GM23338 (cell line): ENCODE measurements around the gene OGG1. TPM values are rescaled to one million over a fixed set of nuclear protein-coding genes. Genes with fewer than 3 reads are reported as not detected.

Experiments used
- ATAC-seq: fragments of 200-7000 bp; cut with Tn5 transposase; 3 replicates; pipeline ENCODE4 v1.9.1; 2020
- DNase-seq: peaks from one replicate; pipeline ENCODE4 v3.0.0-alpha.2; 2015; ENCODE audit warnings: low spot score
- H2AFZ ChIP-seq: fragments of 200-600 bp; sonication (generic); 2 replicates; pipeline ENCODE4 v1.8.0; 2016; ENCODE audit warnings: antibody characterized with exemption, mild to moderate bottlenecking, moderate library complexity
- H3F3A ChIP-seq: fragments of 200-600 bp; sonication (generic); replicated peaks from 2 replicates; pipeline ENCODE4 v1.8.0; 2017; ENCODE audit warnings: antibody characterized with exemption, mixed run types, low read depth
- H3K27ac ChIP-seq: fragments of 200-600 bp; sonication (generic); 2 replicates; pipeline ENCODE4 v1.6.1; 2016; ENCODE audit warnings: low read depth
- H3K27me3 ChIP-seq: fragments of 200-600 bp; sonication (generic); 2 replicates; pipeline ENCODE4 v1.8.0; 2016; ENCODE audit warnings: mild to moderate bottlenecking, mixed run types, moderate library complexity; ENCODE audit not compliant: insufficient read depth
- H3K36me3 ChIP-seq: fragments of 200-600 bp; sonication (generic); 2 replicates; pipeline ENCODE4 v1.8.0; 2016; ENCODE audit warnings: mild to moderate bottlenecking; ENCODE audit not compliant: insufficient read depth
- H3K4me1 ChIP-seq: fragments of 200-600 bp; sonication (generic); 2 replicates; pipeline ENCODE4 v1.8.0; 2016; ENCODE audit warnings: mild to moderate bottlenecking, moderate library complexity; ENCODE audit not compliant: insufficient read depth
- H3K4me2 ChIP-seq: fragments of 200-600 bp; sonication (generic); 2 replicates; pipeline ENCODE4 v1.7.1; 2017; ENCODE audit warnings: mixed run types
- H3K4me3 ChIP-seq: fragments of 200-600 bp; sonication (generic); 2 replicates; pipeline ENCODE4 v1.6.1; 2016; ENCODE audit warnings: mixed run types
- H3K79me2 ChIP-seq: fragments of 200-600 bp; sonication (generic); replicated peaks from 2 replicates; pipeline ENCODE4 v1.8.0; 2017; ENCODE audit warnings: mild to moderate bottlenecking; ENCODE audit not compliant: insufficient read depth
- H3K9me2 ChIP-seq: fragments of 200-600 bp; sonication (generic); 2 replicates; pipeline ENCODE4 v1.8.0; 2017; ENCODE audit not compliant: insufficient read depth
- H4K20me1 ChIP-seq: fragments of 200-600 bp; sonication (generic); replicated peaks from 2 replicates; pipeline ENCODE4 v1.8.0; 2017; ENCODE audit warnings: mild to moderate bottlenecking; ENCODE audit not compliant: insufficient read depth
- H3K27ac Mint-ChIP-seq: 2 replicates; pipeline ENCODE4 v1.8.0; 2020; ENCODE audit warnings: inconsistent platforms, mild to moderate bottlenecking, moderate library complexity, mixed read lengths
- H3K27me3 Mint-ChIP-seq: 3 replicates; pipeline ENCODE4 v1.8.0; 2022; ENCODE audit warnings: low read depth, mild to moderate bottlenecking, moderate library complexity, mixed read lengths, inconsistent platforms; ENCODE audit not compliant: insufficient read depth, poor library complexity
- H3K36me3 Mint-ChIP-seq: 3 replicates; pipeline ENCODE4 v1.8.0; 2021; ENCODE audit warnings: low read depth, mild to moderate bottlenecking, inconsistent platforms, moderate library complexity, mixed read lengths
- H3K4me1 Mint-ChIP-seq: 3 replicates; pipeline ENCODE4 v1.8.0; 2020; ENCODE audit warnings: mild to moderate bottlenecking, inconsistent platforms, mixed read lengths
- H3K4me3 Mint-ChIP-seq: 3 replicates; pipeline ENCODE4 v1.8.0; 2021; ENCODE audit warnings: moderate library complexity, mild to moderate bottlenecking, inconsistent platforms, mixed read lengths
- H3K9me3 Mint-ChIP-seq: 3 replicates; pipeline ENCODE4 v1.8.0; 2020; ENCODE audit warnings: moderate library complexity, mild to moderate bottlenecking, inconsistent platforms, mixed read lengths
- CREB1 ChIP-seq: fragments of 250-450 bp; sonication (Bioruptor Pico); IDR thresholded peaks from 2 replicates; pipeline ENCODE4 v1.5.0; 2020; ENCODE audit warnings: low read depth, mild to moderate bottlenecking, moderate library complexity
- CTCF ChIP-seq, 2 experiments: fragments of 200-600 bp in 1 of 2; sonication (generic) in 1 of 2; conservative IDR thresholded peaks; 2 replicates each; pipeline versions ENCODE4 v1.5.1 to v1.6.1; 2016 to 2017; ENCODE audit warnings: antibody characterized with exemption in 2 of 2, low read depth in 2 of 2, mild to moderate bottlenecking in 2 of 2, moderate library complexity in 1 of 2
- ETS1 ChIP-seq: IDR thresholded peaks from 2 replicates; pipeline ENCODE4 v1.6.1; 2016; ENCODE audit warnings: antibody characterized with exemption
- EZH2 ChIP-seq: fragments of 200-600 bp; sonication (generic); IDR thresholded peaks from one replicate; pipeline ENCODE4 v1.8.0; 2017; ENCODE audit warnings: antibody characterized with exemption, mild to moderate bottlenecking, low read depth; ENCODE audit not compliant: unreplicated experiment
- EZH2phosphoT487 ChIP-seq: fragments of 200-600 bp; sonication (generic); IDR thresholded peaks from one replicate; pipeline ENCODE4 v1.8.1; 2018; ENCODE audit warnings: antibody characterized with exemption; ENCODE audit not compliant: unreplicated experiment
- JUNB ChIP-seq: IDR thresholded peaks from one replicate; pipeline ENCODE4 v1.6.1; 2016; ENCODE audit warnings: antibody characterized with exemption; ENCODE audit not compliant: unreplicated experiment
- NANOG ChIP-seq: IDR thresholded peaks from 2 replicates; pipeline ENCODE4 v1.6.1; 2016; ENCODE audit warnings: antibody characterized with exemption, borderline replicate concordance
- POLR2AphosphoS5 ChIP-seq: IDR thresholded peaks from 2 replicates; pipeline ENCODE4 v1.6.1; 2016; ENCODE audit warnings: antibody characterized with exemption, low read depth
- STAT1 ChIP-seq: IDR thresholded peaks from one replicate; pipeline ENCODE4 v1.6.1; 2016; ENCODE audit warnings: antibody characterized with exemption; ENCODE audit not compliant: unreplicated experiment
- ZNF114 ChIP-seq: fragments of 250-450 bp; sonication (Bioruptor Pico); IDR thresholded peaks from 2 replicates; pipeline ENCODE4 v1.5.0; 2020; ENCODE audit warnings: mild to moderate bottlenecking, moderate library complexity
- ZNF331 ChIP-seq: fragments of 250-450 bp; sonication (Bioruptor Pico); IDR thresholded peaks from 2 replicates; pipeline ENCODE4 v1.5.0; 2020; ENCODE audit warnings: low read depth, mild to moderate bottlenecking, moderate library complexity
- ZNF462 ChIP-seq: fragments of 250-450 bp; sonication (Bioruptor Pico); IDR thresholded peaks from 2 replicates; pipeline ENCODE4 v1.5.0; 2020; ENCODE audit warnings: mild to moderate bottlenecking, moderate library complexity
- polyA plus RNA-seq: library from polyadenylated mRNA; unstranded; fragments of >200 nt; fragmentation: Nextera tagmentation; extraction: Ambion mirVana; gene quantifications from 2 replicates; pipeline ENCODE4 v1.2.1, GENCODE V29; 2016
- total RNA-seq: library from RNA; depleted of rRNA; stranded (reverse); fragments of >200 nt; shearing (Covaris generic); gene quantifications from 2 replicates; pipeline ENCODE4 v1.2.3, GENCODE V29; 2014
- TF ChIP-seq, protein P1 (sequence below): IDR thresholded peaks from one replicate; pipeline ENCODE4 v1.6.1; 2018; ENCODE audit warnings: antibody characterized with exemption; ENCODE audit not compliant: unreplicated experiment

OGG1 gene
- total and polyA plus RNA-seq, 2 experiments from 2014 or later, result 20.6 to 27.6 TPM

DNA sequence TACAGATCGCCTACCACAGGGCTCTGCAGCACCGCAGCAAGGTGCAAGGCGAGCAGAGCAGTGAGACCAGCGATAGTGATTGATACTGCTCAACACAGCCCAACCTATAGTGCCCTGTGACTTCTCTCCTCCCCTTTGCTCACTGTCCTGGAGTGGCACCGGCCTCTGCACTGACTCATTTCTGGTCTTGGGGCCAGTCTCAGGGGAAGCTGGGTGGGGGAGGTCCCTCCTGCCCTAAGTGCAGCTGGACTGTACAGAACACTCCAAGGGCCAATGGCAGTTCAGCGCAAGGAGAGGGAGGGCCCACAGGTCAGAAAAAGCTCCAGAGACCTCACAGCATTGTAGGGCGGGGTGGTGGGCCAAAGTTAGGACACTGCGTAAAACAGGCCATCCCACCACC is 2.5 kb upstream of the OGG1 start:
- Histone ChIP-seq H3F3A (peaks cover 20% of the 10 kb centered on the region), H3K4me2 (no peak overlapping the region), H3K9me2 (no peaks in the 10 kb centered on the region; the same call in 1 of the 2 replicates), H3K36me3 (peaks cover 29% of the 10 kb centered on the region), H4K20me1 (no peaks in the 10 kb centered on the region), H3K27me3 (no peaks in the 10 kb centered on the region), H3K4me1 (peaks cover 9% of the 10 kb centered on the region; the same call in 1 of the 2 replicates), H3K27ac (no peak overlapping the region), H3K79me2 (peaks cover 12% of the 10 kb centered on the region), H2AFZ (no peak overlapping the region), H3K4me3 (no peak overlapping the region)
- DNase-seq (no peak), ATAC-seq (no peak)
- TF ChIP-seq CTCF (conservative IDR thresholded peaks at IDR 0.05; ENCODE audit: low read depth in 2 of 2), result no peak
- no peak for TF ChIP-seq STAT1
- TF ChIP-seq POLR2AphosphoS5, result no peak
- no peak for TF ChIP-seq EZH2
- no peak for TF ChIP-seq ZNF462 (CRISPR knock-in tag)
- TF ChIP-seq JUNB, result no peak
- TF ChIP-seq EZH2phosphoT487, result no peak
- TF ChIP-seq, protein P1, sequence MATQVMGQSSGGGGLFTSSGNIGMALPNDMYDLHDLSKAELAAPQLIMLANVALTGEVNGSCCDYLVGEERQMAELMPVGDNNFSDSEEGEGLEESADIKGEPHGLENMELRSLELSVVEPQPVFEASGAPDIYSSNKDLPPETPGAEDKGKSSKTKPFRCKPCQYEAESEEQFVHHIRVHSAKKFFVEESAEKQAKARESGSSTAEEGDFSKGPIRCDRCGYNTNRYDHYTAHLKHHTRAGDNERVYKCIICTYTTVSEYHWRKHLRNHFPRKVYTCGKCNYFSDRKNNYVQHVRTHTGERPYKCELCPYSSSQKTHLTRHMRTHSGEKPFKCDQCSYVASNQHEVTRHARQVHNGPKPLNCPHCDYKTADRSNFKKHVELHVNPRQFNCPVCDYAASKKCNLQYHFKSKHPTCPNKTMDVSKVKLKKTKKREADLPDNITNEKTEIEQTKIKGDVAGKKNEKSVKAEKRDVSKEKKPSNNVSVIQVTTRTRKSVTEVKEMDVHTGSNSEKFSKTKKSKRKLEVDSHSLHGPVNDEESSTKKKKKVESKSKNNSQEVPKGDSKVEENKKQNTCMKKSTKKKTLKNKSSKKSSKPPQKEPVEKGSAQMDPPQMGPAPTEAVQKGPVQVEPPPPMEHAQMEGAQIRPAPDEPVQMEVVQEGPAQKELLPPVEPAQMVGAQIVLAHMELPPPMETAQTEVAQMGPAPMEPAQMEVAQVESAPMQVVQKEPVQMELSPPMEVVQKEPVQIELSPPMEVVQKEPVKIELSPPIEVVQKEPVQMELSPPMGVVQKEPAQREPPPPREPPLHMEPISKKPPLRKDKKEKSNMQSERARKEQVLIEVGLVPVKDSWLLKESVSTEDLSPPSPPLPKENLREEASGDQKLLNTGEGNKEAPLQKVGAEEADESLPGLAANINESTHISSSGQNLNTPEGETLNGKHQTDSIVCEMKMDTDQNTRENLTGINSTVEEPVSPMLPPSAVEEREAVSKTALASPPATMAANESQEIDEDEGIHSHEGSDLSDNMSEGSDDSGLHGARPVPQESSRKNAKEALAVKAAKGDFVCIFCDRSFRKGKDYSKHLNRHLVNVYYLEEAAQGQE, result no peak
- TF ChIP-seq CREB1, result no peak
- TF ChIP-seq ZNF114 (CRISPR knock-in tag), result no peak
- TF ChIP-seq ETS1, result no peak
- TF ChIP-seq ZNF331 (CRISPR knock-in tag), result no peak
- TF ChIP-seq NANOG, result no peak
- H3K27ac Mint-ChIP-seq, result no peak overlapping the region
- H3K9me3 Mint-ChIP-seq, result no peaks in the 10 kb centered on the region
- peaks cover 11% of the 10 kb centered on the region for H3K27me3 Mint-ChIP-seq
- H3K4me1 Mint-ChIP-seq, result peaks cover 3% of the 10 kb centered on the region; the same call in 2 of the 3 replicates
- peaks cover 80% of the 10 kb centered on the region for H3K36me3 Mint-ChIP-seq
- H3K4me3 Mint-ChIP-seq, result no peak overlapping the region
